T-helper 9 cell (primary cell): ENCODE results near the gene LCN9.

Experiments used
- DNase-seq: peaks from one replicate; pipeline ENCODE4 v3.0.0-alpha.2; 2020

The LCN9 gene

GRCh38 chr9:135673941-135674340, 10.8 kb downstream of the LCN9 start:
- no peak for DNase-seq

- DNase-seq: no peak
These were observed 11.9 kb downstream of the LCN9 start for GRCh38 chr9:135674977-135675376.

- DNase-seq: no peak
These were observed 13.8 kb downstream of the LCN9 start for GRCh38 chr9:135676891-135677290.

GRCh38 chr9:135677641-135678168, 14.6 kb downstream of the LCN9 start:
- DNase-seq: no peak

- no peak for DNase-seq
These were observed 15.3 kb downstream of the LCN9 start for GRCh38 chr9:135678236-135679017.

- no peak for DNase-seq
These were observed 16.9 kb downstream of the LCN9 start for GRCh38 chr9:135680056-135680455.

- no peak for DNase-seq
These were observed 18.1 kb downstream of the LCN9 start for GRCh38 chr9:135681161-135681560.

GRCh38 chr9:135683401-135684034, 20.4 kb downstream of the LCN9 start:
- no peak for DNase-seq

- no peak for DNase-seq
These were observed 21.6 kb downstream of the LCN9 start for GRCh38 chr9:135684691-135685090.

- DNase-seq: no peak
These were observed 24.1 kb downstream of the LCN9 start for GRCh38 chr9:135687216-135687615.

GRCh38 chr9:135689011-135689410, 25.9 kb downstream of the LCN9 start:
- no peak for DNase-seq

- no peak for DNase-seq
These were observed 27.9 kb downstream of the LCN9 start for GRCh38 chr9:135690836-135691570.

- DNase-seq: no peak
These were observed 29.3 kb downstream of the LCN9 start for GRCh38 chr9:135692410-135692809.

- DNase-seq: no peak
These were observed 30.2 kb downstream of the LCN9 start for GRCh38 chr9:135693265-135693664.

- no peak for DNase-seq
These were observed 30.7 kb downstream of the LCN9 start for GRCh38 chr9:135693771-135694170.

- DNase-seq: no peak
These were observed 31.3 kb downstream of the LCN9 start for GRCh38 chr9:135694414-135694813.

GRCh38 chr9:135695036-135695435, 31.9 kb downstream of the LCN9 start:
- no peak for DNase-seq

GRCh38 chr9:135695642-135696041, 32.5 kb downstream of the LCN9 start:
- DNase-seq: no peak

- DNase-seq: no peak
These were observed 33.3 kb downstream of the LCN9 start for GRCh38 chr9:135696446-135696845.

GRCh38 chr9:135697226-135697625, 34.1 kb downstream of the LCN9 start:
- no peak for DNase-seq

GRCh38 chr9:135698236-135698635, 35.1 kb downstream of the LCN9 start:
- no peak for DNase-seq

GRCh38 chr9:135698767-135699166, 35.7 kb downstream of the LCN9 start:
- no peak for DNase-seq

GRCh38 chr9:135699440-135699839, 36.3 kb downstream of the LCN9 start, which contains the start of gene SOHLH1:
SOHLH1 (minus strand) TSS chr9:135699481; CDS start chr9:135699467, 14 bp downstream.
- no peak for DNase-seq
